Middle frontal gyrus (tissue), 1 donor: ENCODE results near the gene LY6G6F.

Experiments used
- DNase-seq: peaks from one replicate; pipeline ENCODE4 v3.0.0-alpha.2; 2015; ENCODE audit warnings: low spot score; ENCODE audit errors: extremely low spot score

The LY6G6F gene

GRCh38 chr6:31739639-31740396 is 33.2 kb downstream of the LY6G6F start, which contains the start of gene MSH5:
MSH5 (plus strand) TSS chr6:31740005; CDS start chr6:31740467, 462 bp downstream.
- DNase-seq = peak; percentile 99

- DNase-seq = no peak
Observed at GRCh38 chr6:31740397-31741223, 33.9 kb downstream of the LY6G6F start.

- no peak for DNase-seq
Observed at GRCh38 chr6:31741815-31742214, 35.1 kb downstream of the LY6G6F start.

GRCh38 chr6:31742894-31743293 is 36.2 kb downstream of the LY6G6F start:
- DNase-seq = no peak

GRCh38 chr6:31744422-31744821 is 37.8 kb downstream of the LY6G6F start:
- no peak for DNase-seq

- no peak for DNase-seq
Observed at GRCh38 chr6:31749301-31750036, 42.8 kb downstream of the LY6G6F start.

- no peak for DNase-seq
Observed at GRCh38 chr6:31750411-31751022, 43.9 kb downstream of the LY6G6F start.

GRCh38 chr6:31752739-31753319 is 46.2 kb downstream of the LY6G6F start:
- no peak for DNase-seq

- no peak for DNase-seq
Observed at GRCh38 chr6:31758281-31758680, 51.6 kb downstream of the LY6G6F start.
